GM21526 (cell line): ENCODE measurements around the gene RMI2.

Experiments used
- ATAC-seq: cut with Tn5 transposase; IDR thresholded peaks from one replicate; pipeline ENCODE4 v1.9.1; 2021; ENCODE audit warnings: moderate library complexity; ENCODE audit not compliant: unreplicated experiment, low FRiP score

RMI2 gene

GRCh38 chr16:11396241-11397048 is 51.2 kb downstream of the RMI2 start:
- ATAC-seq = no peak

GRCh38 chr16:11398136-11398535 is 52.9 kb downstream of the RMI2 start:
- ATAC-seq = no peak

GRCh38 chr16:11398851-11399250 is 53.6 kb downstream of the RMI2 start:
- ATAC-seq = no peak

GRCh38 chr16:11399261-11399831 is 54.1 kb downstream of the RMI2 start:
- ATAC-seq = no peak

GRCh38 chr16:11400076-11400475 is 54.8 kb downstream of the RMI2 start:
- no peak for ATAC-seq
